Liver (tissue), 9 donors: Measurements from ENCODE around the gene ALK. TPM values are rescaled to one million over a fixed set of nuclear protein-coding genes. Genes with fewer than 3 reads are reported as not detected.

Experiments used
- DNase-seq: peaks from one replicate; pipeline ENCODE4 v3.0.0-alpha.2; 2017; ENCODE audit warnings: low spot score
- H3K27ac ChIP-seq, 2 donors: one replicate each; pipeline ENCODE4 v1.7.0; 2013; ENCODE audit warnings: inconsistent platforms in 2 of 2, low read length in 2 of 2, control low read depth in 1 of 2, low read depth in 1 of 2, mild to moderate bottlenecking in 1 of 2
- H3K27me3 ChIP-seq, 4 donors: one replicate each; pipeline versions ENCODE4 v1.6.1 to v1.7.0; 2013; ENCODE audit warnings: low read length in 3 of 4, inconsistent platforms in 1 of 4, mild to moderate bottlenecking in 1 of 4, moderate library complexity in 1 of 4; ENCODE audit not compliant: control insufficient read depth in 4 of 4, insufficient read depth in 4 of 4
- H3K36me3 ChIP-seq, 4 donors: one replicate each; pipeline versions ENCODE4 v1.6.1 to v1.7.0; 2013; ENCODE audit warnings: low read length in 3 of 4, mild to moderate bottlenecking in 3 of 4, low read depth in 1 of 4, moderate library complexity in 1 of 4; ENCODE audit not compliant: control insufficient read depth in 4 of 4, insufficient read depth in 3 of 4
- H3K4me1 ChIP-seq, 4 donors: one replicate each; pipeline versions ENCODE4 v1.6.1 to v1.7.0; 2013; ENCODE audit warnings: low read length in 3 of 4, mild to moderate bottlenecking in 3 of 4, moderate library complexity in 1 of 4; ENCODE audit not compliant: control insufficient read depth in 4 of 4, insufficient read depth in 4 of 4
- H3K4me3 ChIP-seq, 3 donors: one replicate each; pipeline versions ENCODE4 v1.6.1 to v1.7.0; 2013; ENCODE audit warnings: low read length in 3 of 3, control low read depth in 1 of 3, low read depth in 1 of 3, mild to moderate bottlenecking in 1 of 3
- H3K9ac ChIP-seq, 2 donors: one replicate each; pipeline ENCODE4 v1.7.0; 2013; ENCODE audit warnings: low read length in 2 of 2, mild to moderate bottlenecking in 2 of 2, moderate library complexity in 2 of 2, control low read depth in 1 of 2, low read depth in 1 of 2
- H3K9me3 ChIP-seq, 4 donors: one replicate each; pipeline versions ENCODE4 v1.6.1 to v1.7.0; 2013; ENCODE audit warnings: low read length in 3 of 4; ENCODE audit not compliant: control insufficient read depth in 4 of 4
- ATF3 ChIP-seq: IDR thresholded peaks from 2 replicates; pipeline ENCODE4 v1.6.1; 2016; ENCODE audit warnings: antibody characterized with exemption
- CTCF ChIP-seq: fragments of 150-350 bp; IDR thresholded peaks from 2 replicates; pipeline ENCODE4 v1.5.1; 2017; ENCODE audit warnings: improper control_type of control experiment, low read depth, low read length; ENCODE audit not compliant: missing input control
- EGR1 ChIP-seq, 2 donors: IDR thresholded peaks; 2 replicates each; pipeline ENCODE4 v1.6.1; 2016 to 2018; ENCODE audit warnings: antibody characterized with exemption in 2 of 2, low read depth in 2 of 2
- FOXA1 ChIP-seq: IDR thresholded peaks from 2 replicates; pipeline ENCODE4 v1.6.1; 2016; ENCODE audit warnings: antibody characterized with exemption
- FOXA2 ChIP-seq: IDR thresholded peaks from 2 replicates; pipeline ENCODE4 v1.6.1; 2016; ENCODE audit warnings: antibody characterized with exemption
- GABPA ChIP-seq, 2 donors: IDR thresholded peaks in 1 of 2; conservative IDR thresholded peaks in 1 of 2; 2 replicates each; pipeline ENCODE4 v1.6.1; 2016; ENCODE audit warnings: antibody characterized with exemption in 2 of 2, mild to moderate bottlenecking in 1 of 2, moderate library complexity in 1 of 2
- HNF4A ChIP-seq, 2 donors: conservative IDR thresholded peaks; 2 replicates each; pipeline ENCODE4 v1.6.1; 2016; ENCODE audit warnings: antibody characterized with exemption in 2 of 2, mild to moderate bottlenecking in 2 of 2
- HNF4G ChIP-seq: IDR thresholded peaks from 2 replicates; pipeline ENCODE4 v1.6.1; 2016; ENCODE audit warnings: antibody characterized with exemption
- JUND ChIP-seq, 2 donors: IDR thresholded peaks; 2 replicates each; pipeline ENCODE4 v1.6.1; 2016; ENCODE audit warnings: antibody characterized with exemption in 2 of 2
- MAX ChIP-seq: IDR thresholded peaks from 2 replicates; pipeline ENCODE4 v1.6.1; 2016; ENCODE audit warnings: antibody characterized with exemption
- NR2F2 ChIP-seq: IDR thresholded peaks from 2 replicates; pipeline ENCODE4 v1.6.1; 2016; ENCODE audit warnings: antibody characterized with exemption
- RAD21 ChIP-seq, 2 donors: IDR thresholded peaks; 2 replicates each; pipeline ENCODE4 v1.6.1; 2016; ENCODE audit warnings: antibody characterized with exemption in 2 of 2, mild to moderate bottlenecking in 2 of 2
- RXRA ChIP-seq, 2 donors: IDR thresholded peaks; 2 replicates each; pipeline ENCODE4 v1.6.1; 2017 to 2018; ENCODE audit warnings: antibody characterized with exemption in 2 of 2, mild to moderate bottlenecking in 1 of 2
- SP1 ChIP-seq: IDR thresholded peaks from 2 replicates; pipeline ENCODE4 v1.6.1; 2018; ENCODE audit warnings: antibody characterized with exemption, mild to moderate bottlenecking
- TAF1 ChIP-seq: conservative IDR thresholded peaks from 2 replicates; pipeline ENCODE4 v1.6.1; 2016; ENCODE audit warnings: antibody characterized with exemption, mild to moderate bottlenecking
- YY1 ChIP-seq: IDR thresholded peaks from 2 replicates; pipeline ENCODE4 v1.6.1; 2016; ENCODE audit warnings: antibody characterized with exemption, mild to moderate bottlenecking
- ZBTB33 ChIP-seq: IDR thresholded peaks from 2 replicates; pipeline ENCODE4 v1.6.1; 2016; ENCODE audit warnings: antibody characterized with exemption
- WGBS: extraction: QIAGEN DNeasy Blood & Tissue Kit; methylation state at CpG from one replicate; pipeline ENCODE4 v1.1.7; 2013; 5-methylcytosine and 5-hydroxymethylcytosine counted together
- polyA plus RNA-seq, 2 donors: library from polyadenylated mRNA; stranded (reverse) in 1 of 2; unstranded in 1 of 2; fragments of 200-250 nt in 1 of 2; fragments of >200 nt in 1 of 2; fragmentation: Nextera tagmentation in 1 of 2; extraction: Ambion mirVana in 1 of 2; gene quantifications; one replicate each; pipeline versions ENCODE4 v1.2.1 to v1.2.3, GENCODE V29; 2013 to 2015
- total RNA-seq, 2 donors: library from RNA; depleted of rRNA; stranded (reverse); fragments of >200 nt; gene quantifications; one replicate each; pipeline ENCODE4 v1.2.3, GENCODE V29; 2014
- donor health status: healthy.
- donor health status: healthy.
- donor health status: healthy.
- donor health status: healthy.
- donor health status: healthy.

Gene ALK
- total and polyA plus RNA-seq, 4 donors = under 0.01 TPM; not detected in 3

GRCh38 chr2:29481313-29481712 is 440.1 kb downstream of the ALK start (continued):
- TF ChIP-seq ZBTB33 = no peak
- TF ChIP-seq EGR1 (IDR thresholded peaks at IDR 0.05; ENCODE audit: low read depth in 2 of 2) = no peak
- no peak for TF ChIP-seq FOXA1
- no peak for TF ChIP-seq FOXA2
- no peak for TF ChIP-seq TAF1
- no peak for TF ChIP-seq RAD21 (IDR thresholded peaks at IDR 0.05)
- no peak for TF ChIP-seq MAX
- TF ChIP-seq YY1 = no peak
- no peak for TF ChIP-seq JUND (IDR thresholded peaks at IDR 0.05)
- no peak for TF ChIP-seq ATF3

GRCh38 chr2:29480426-29480825 is 441.0 kb downstream of the ALK start:
- H3K4me3 ChIP-seq = no peak overlapping the region
- no peak overlapping the region for H3K27ac ChIP-seq
- H3K4me1 ChIP-seq = no peaks in the 10 kb centered on the region
- H3K9ac ChIP-seq = no peak overlapping the region
- no peak for TF ChIP-seq SP1
- TF ChIP-seq RAD21 (IDR thresholded peaks at IDR 0.05) = no peak
- no peak for TF ChIP-seq GABPA (IDR thresholded peaks at IDR 0.05 in 1 of 2, conservative IDR thresholded peaks at IDR 0.05 in 1 of 2)
- no peak for TF ChIP-seq YY1
- no peak for TF ChIP-seq JUND (IDR thresholded peaks at IDR 0.05)
- no peak for TF ChIP-seq EGR1 (IDR thresholded peaks at IDR 0.05; ENCODE audit: low read depth in 2 of 2)
- TF ChIP-seq HNF4G = no peak
- no peak for TF ChIP-seq TAF1
- no peak for TF ChIP-seq CTCF
- TF ChIP-seq HNF4A (conservative IDR thresholded peaks at IDR 0.05) = no peak
- H3K36me3 ChIP-seq = no peaks in the 10 kb centered on the region
- H3K27me3 ChIP-seq = no peaks in the 10 kb centered on the region
- no peak for DNase-seq
- WGBS = 60% methylated on average over 4 of the region's 4 CpGs
- H3K9me3 ChIP-seq = no peaks in the 10 kb centered on the region

GRCh38 chr2:29479401-29479800 is 442.0 kb downstream of the ALK start:
- no peak for DNase-seq
- no peaks in the 10 kb centered on the region for H3K9me3 ChIP-seq
- WGBS = 96% methylated on average over 2 of the region's 2 CpGs

More at GRCh38 chr2:29479401-29479800, 442.0 kb downstream of the ALK start:
- TF ChIP-seq ZBTB33 (no peak), TAF1 (no peak), NR2F2 (no peak), CTCF (no peak), FOXA2 (no peak), YY1 (no peak), RAD21 (IDR thresholded peaks at IDR 0.05) (no peak), RXRA (IDR thresholded peaks at IDR 0.05) (no peak), ATF3 (no peak)
- H3K4me1 ChIP-seq = no peaks in the 10 kb centered on the region
- H3K9ac ChIP-seq = no peak overlapping the region
- no peak overlapping the region for H3K4me3 ChIP-seq
- no peaks in the 10 kb centered on the region for H3K27me3 ChIP-seq
- no peak overlapping the region for H3K27ac ChIP-seq
- H3K36me3 ChIP-seq = no peaks in the 10 kb centered on the region
